ENCODE measurements around the gene NIT1.
A peak's percentile ranks its signal among the peaks of the same experiment; 100 is the strongest.

Gene NIT1, protein sequence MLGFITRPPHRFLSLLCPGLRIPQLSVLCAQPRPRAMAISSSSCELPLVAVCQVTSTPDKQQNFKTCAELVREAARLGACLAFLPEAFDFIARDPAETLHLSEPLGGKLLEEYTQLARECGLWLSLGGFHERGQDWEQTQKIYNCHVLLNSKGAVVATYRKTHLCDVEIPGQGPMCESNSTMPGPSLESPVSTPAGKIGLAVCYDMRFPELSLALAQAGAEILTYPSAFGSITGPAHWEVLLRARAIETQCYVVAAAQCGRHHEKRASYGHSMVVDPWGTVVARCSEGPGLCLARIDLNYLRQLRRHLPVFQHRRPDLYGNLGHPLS

DNA sequence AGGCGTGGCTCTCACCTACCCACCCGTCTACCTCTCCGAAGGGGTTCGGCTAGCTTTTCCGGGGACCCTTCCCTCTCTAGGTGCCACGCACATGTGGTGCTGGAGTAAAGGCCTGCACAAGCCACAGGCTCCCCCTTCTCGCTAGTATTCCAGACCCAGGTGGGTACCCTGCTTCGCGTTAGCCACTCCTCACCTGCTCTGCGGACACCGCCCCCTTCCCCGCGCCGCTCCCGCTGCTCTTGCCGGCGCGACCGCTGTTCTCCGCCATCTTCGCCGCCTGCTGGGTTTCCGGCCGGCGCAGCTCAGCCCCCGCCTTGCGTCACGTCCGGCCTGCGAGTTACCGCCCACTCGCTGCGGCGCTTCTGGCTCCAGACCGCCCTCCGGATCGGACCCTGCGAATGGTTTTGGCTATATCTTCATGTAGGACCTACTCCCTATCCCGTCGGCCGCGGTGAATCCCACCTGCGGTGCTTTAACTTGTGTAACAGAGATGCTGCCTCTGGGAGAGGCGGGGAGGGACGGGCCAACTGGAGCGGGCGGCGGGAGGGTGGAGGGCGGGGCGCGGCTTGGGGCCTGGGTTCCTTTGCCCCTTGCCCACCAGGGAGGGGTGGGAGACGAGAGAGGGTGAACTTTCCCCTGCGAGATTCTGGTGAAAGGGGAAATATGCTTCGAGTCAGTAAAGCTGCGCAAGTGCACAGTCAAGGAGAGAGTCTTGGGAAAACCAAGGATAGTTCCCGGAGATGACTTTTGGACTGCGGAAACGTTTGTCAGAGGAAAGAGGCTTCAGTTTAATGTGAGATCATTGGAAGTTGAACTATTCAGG, at the start of gene NIT1, which contains the start of gene PFDN2:
Gene NIT1 (plus strand): TSS at position 347 of the 823 bp plus-strand sequence. CDS start 72 bp downstream, at position 419.
Gene PFDN2 (minus strand): TSS at position 279 of the 823 bp plus-strand sequence. CDS start 11 bp downstream, at position 268.
- peak; percentile 89 for DNase-seq
- in situ Hi-C loops (cut with HindIII; ENCODE audit: low pct_ligation_motif_present, low pct_unique_long_range_greater_than_20kb, low sequenced_read_pairs), result no loop called here

DNA sequence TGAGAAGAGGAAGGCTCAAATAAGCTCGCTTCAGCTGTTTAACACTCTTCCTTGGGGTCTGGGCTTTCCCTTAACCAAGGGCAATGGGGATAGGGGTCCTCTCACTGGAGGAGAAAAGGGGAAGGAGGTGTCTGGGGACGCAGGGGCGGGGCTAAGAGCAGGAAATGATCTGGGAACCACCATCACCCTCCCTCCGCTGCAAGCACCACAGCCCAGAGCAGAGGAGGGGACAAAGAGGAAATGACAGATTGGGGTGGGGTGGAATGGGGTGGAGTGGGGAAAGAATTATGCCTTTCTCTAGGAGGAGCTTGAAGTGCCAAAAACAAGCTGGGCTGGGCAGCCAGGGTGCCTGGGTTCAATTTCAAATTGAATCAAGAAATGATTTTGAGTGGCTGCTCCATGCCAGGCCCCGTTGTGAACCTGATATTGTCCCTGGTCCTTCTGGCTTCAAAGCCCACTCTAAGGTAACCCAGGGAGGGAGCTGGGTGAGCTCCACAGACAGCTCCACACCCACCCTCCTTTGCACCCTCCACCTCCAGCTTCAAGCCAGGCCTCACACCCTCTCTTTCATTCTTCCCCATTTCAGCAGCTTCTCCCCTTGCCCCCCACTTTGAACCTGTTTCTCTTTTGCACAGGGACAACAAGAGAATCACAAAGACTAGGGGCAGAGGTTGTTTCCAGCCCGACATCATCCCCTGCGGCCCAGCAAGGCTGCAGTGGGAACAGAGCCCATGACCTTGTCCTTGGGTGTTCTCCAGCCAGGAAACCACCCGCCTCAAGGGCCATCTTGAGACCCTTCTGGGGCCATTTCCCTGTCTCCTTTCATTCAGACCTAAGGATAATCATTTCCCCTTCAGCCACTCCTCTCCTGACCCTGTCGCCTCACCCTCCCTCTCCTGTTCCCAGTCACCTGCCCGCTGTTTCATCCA, 49.3 kb upstream of the NIT1 start:
- DNase-seq, result no peak
- in situ Hi-C loops (cut with HindIII; ENCODE audit: low pct_ligation_motif_present, low pct_unique_long_range_greater_than_20kb, low sequenced_read_pairs), result no loop called here

DNA sequence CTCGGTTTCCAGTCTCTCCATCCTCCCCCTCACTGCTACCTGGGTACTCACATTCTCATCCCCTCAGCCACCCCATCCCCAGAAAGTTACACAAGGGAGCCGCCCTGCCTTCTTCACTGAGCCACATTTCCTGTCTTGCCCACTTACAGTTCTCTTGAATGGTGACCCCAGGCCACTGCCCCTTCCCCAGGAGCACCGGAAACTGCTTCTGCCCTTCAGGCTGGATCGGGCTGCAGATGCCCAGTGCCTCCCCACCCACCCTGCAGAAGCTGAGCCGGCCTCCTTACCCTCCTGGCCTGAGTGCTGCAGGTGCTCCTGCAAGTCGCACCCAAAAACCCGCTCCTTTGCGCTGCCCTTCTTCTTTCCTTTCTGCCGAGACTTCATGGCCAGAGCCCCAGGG, 48.7 kb upstream of the NIT1 start:
- DNase-seq, result no peak
- in situ Hi-C loops (cut with HindIII; ENCODE audit: low pct_ligation_motif_present, low pct_unique_long_range_greater_than_20kb, low sequenced_read_pairs), result no loop called here

DNA sequence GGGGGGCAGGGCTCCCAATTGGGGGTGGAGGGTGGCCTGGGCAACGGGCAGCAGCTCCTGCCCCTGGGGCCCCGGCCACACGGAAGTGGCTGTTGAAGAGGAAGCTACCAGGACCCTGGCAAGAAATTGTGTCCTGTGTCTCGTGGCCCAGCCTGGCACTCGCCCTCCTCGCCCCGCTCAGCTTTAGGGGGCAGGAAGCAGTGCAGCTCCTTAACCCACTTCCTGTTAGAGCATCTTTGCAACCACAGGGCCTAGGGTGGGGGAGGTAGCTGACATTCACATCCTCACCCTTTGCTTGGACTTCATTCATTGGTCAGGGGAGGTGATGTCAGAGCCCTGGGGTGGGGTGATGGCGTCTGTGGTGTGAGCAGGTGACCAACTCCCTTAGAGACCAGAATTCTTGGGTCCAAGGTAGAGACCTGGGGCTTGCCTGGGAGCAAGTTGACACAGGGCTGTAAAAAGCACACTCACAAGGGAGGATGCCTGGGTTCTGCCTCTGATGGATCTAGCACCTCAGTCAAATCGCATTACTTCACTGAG, 48.1 kb upstream of the NIT1 start, which contains the start of gene ARHGAP30:
Gene ARHGAP30 (minus strand): TSS at position 161 of the 540 bp plus-strand sequence. CDS start 267 bp downstream, outside the sequence.
- no peak for DNase-seq
- in situ Hi-C loops (cut with HindIII; ENCODE audit: low pct_ligation_motif_present, low pct_unique_long_range_greater_than_20kb, low sequenced_read_pairs), result no loop called here

DNA sequence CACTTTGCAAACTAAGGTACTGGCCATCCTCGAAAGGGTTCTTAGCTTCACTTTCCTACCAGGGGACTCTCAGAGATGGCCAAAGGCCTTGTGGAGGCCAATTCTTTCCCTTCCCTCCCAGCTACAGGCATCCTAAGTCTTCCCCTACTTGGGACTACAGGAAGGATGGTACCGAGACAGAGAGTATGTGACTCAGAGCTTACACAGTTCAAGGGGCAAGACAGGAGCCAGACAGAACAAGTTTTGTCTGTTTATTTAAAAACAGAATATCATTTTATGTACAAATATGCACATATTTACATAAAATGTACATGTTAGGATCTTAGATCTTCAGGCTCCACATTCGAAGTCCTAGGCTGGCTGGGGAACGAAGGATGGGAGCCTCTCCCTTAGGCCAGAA, 47.1 kb upstream of the NIT1 start:
- no peak for DNase-seq
- in situ Hi-C loops (cut with HindIII; ENCODE audit: low pct_ligation_motif_present, low pct_unique_long_range_greater_than_20kb, low sequenced_read_pairs), result no loop called here

DNA sequence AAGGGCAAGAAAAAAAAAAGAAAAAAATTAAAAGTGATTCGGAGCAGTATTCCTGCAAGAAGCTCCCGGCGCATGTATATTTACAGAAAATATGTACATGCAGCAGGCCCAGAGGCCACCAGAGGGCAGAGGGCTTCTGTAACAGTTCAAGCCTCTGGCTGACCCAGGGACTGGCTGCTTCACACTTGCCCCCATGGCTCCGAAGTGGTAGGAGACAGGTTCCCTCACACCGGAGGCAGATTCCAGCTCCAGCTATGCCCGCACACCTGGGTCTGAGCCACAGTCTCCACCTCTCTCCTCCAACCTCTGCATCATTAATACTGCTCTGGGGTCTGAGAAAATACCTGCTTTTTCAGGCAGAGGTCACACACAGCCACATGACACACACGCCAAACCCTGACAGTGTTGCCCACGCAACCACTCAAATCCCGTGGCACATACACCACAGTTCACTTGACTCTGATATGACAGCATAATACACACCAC, 46.0 kb upstream of the NIT1 start:
- in situ Hi-C loops (cut with HindIII; ENCODE audit: low pct_ligation_motif_present, low pct_unique_long_range_greater_than_20kb, low sequenced_read_pairs), result no loop called here
- DNase-seq, result peak; percentile 57

DNA sequence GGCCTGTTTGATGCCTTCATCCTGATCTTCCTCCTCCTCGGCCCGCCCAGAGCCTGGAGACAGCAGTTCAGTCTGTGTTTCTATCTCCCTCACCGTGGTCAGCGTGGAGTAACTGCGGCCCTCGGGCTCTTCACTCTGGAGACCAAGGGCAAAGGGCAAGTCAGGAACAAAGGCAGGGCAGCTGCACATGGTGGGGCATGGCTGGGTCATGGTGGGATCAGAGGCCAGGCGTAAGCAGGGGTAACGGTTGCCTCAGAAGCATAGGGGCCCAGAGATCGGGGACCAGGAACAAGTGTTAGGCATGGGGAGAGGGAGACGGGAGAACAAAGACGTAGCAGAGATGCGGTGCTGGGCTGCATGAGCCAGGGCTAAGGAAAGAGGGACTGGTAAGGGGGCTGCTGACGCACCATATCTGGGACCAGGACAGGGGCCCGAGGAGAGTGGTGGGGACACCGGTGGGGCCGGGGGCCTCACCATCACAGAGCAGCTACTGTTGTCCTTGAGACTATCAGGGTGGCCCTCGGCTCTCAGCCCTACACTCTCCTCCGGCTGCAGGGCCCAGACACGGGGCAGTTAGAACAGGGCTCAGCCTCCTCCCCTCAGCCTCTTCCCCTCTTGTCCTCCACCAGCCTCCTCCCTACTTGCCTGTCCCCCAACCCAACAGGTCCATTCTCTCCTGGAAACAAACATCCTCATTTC, 45.0 kb upstream of the NIT1 start:
- DNase-seq, result no peak
- in situ Hi-C loops (cut with HindIII; ENCODE audit: low pct_ligation_motif_present, low pct_unique_long_range_greater_than_20kb, low sequenced_read_pairs), result no loop called here

DNA sequence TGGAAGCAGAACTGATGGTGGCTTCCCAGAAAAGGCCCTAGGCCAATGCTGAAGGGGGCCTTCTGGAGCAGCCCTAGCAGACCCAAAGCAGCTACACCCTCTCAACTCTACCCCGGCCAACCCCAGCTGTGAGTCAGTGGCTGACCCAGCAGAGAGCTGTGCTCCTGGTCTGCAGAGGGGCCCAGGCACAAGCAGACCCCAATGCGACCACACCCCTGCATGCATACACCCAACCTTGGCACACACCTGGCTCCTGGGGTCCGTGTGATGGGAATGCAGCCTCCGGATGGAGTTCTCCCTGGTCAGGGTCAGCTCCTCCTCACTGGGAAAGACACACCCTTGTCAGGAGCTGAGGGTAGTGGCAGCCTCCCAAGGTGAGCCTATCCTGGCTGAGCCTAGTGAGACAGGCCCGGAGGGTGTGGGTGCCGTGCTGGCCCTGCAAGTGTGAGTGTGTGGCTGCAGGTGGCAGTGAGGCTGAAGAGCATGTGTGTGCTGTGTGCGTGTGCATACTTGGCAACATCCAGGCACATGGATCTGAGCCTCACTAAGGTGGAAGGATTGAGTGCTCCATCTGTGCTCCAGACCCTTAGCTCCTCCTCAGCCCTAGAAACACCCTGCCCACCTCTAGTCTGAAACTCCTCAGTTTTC, 44.3 kb upstream of the NIT1 start:
- in situ Hi-C loops (cut with HindIII; ENCODE audit: low pct_ligation_motif_present, low pct_unique_long_range_greater_than_20kb, low sequenced_read_pairs), result no loop called here
- no peak for DNase-seq

DNA sequence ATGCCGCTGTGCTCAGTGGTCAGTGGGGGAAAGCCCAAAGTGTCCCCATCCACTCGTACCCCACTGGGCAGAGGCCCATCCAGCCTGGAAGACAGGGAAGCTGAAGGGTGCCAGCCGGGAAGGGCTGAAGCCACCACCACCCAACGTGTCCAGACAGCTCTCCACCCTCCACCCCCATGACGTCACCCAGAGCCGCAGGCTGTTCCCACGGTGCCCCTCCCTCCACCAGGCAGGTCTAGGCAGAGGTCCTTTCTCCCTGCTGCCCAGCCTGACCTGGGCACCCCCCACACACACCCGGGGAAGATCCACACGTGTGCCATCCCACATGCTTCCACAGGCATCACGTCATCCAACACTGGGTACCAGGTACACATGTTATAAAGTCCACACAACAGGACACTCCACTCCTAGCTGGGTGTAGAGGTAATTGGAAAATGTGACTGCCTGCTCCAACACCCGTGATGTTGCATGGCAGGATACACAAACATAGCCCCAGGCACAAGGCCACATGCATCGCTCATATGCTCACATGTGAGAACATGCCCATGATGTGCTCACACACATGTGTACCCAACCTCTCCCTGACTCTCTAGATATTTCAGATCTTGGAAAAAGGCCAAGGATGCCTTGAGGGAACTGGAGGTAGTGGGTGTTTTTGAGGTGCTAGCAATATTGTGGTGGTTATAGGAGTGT, 43.1 kb upstream of the NIT1 start:
- in situ Hi-C loops (cut with HindIII; ENCODE audit: low pct_ligation_motif_present, low pct_unique_long_range_greater_than_20kb, low sequenced_read_pairs), result no loop called here
- no peak for DNase-seq

DNA sequence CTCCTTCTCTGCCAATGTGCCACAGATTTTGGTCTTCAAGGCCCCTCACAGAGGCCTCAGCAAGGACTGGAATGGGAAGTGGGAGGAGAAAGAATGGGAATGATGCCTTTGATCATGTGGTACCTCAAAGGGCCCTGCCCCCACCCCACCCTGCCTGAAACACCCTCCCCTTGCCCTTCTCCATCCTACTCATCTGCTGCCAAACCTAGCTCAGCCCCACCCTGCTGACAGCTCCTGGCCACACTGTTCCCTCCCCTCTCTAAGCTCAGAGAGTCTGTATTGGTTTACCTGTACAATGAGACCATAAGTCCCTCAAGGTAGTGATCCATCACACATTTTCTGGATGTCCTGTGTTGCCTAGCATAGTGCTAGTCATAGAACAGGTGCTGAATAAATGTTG, 41.5 kb upstream of the NIT1 start:
- DNase-seq, result no peak
- in situ Hi-C loops (cut with HindIII; ENCODE audit: low pct_ligation_motif_present, low pct_unique_long_range_greater_than_20kb, low sequenced_read_pairs), result no loop called here

DNA sequence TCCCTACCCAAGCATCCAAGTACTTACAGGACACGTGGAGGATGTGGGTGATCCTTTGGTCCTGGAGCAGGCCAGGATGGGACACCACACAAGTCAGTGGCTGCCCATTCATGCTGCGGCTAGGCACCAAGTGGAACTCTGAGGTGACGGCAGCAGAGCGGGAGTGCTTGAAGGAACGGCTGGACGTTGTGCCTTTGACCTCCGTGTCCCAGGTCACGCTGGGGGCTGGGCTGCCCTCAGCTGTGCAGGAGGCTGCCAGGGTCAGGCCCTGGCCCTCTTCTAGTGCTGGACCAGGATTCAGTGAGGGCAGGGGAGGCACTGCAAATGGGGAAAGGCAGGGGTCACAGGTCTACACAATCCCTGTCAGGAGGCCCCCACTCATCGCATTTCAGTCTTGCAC, 40.5 kb upstream of the NIT1 start:
- in situ Hi-C loops (cut with HindIII; ENCODE audit: low pct_ligation_motif_present, low pct_unique_long_range_greater_than_20kb, low sequenced_read_pairs), result no loop called here
- no peak for DNase-seq

DNA sequence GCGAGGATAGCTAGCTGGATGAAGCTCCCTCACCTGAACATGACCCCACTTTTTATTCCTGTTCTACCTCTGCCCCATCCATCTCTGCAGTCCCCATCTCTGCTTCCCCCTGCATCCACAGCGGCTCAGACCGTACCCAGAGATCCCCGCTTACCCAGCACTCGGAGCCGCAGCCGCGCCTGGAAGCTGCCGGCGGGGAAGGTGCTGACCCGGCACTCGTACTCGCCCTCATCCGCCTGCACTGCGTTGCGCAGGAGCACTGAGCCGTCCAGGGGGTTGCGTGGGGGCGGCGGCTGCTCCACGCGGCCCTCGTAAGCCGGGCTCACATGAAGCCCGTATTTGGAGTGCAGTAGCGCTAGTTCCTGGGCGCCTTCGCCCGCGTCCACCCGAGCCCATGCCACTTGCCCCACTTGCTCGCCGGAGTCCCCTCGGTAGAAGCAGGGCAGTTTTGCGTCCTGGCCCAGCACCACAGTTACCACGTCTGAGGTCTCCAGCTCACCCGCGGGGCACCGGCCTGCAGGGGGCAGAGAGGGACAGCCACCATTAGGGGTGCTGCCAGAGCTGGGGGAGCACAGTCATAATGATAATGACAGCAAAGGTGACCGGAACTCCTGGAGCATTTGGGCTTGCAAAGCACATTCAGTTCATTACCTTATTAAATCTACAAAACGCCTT, 38.3 kb upstream of the NIT1 start:
- in situ Hi-C loops (cut with HindIII; ENCODE audit: low pct_ligation_motif_present, low pct_unique_long_range_greater_than_20kb, low sequenced_read_pairs), result no loop called here
- DNase-seq, result no peak

DNA sequence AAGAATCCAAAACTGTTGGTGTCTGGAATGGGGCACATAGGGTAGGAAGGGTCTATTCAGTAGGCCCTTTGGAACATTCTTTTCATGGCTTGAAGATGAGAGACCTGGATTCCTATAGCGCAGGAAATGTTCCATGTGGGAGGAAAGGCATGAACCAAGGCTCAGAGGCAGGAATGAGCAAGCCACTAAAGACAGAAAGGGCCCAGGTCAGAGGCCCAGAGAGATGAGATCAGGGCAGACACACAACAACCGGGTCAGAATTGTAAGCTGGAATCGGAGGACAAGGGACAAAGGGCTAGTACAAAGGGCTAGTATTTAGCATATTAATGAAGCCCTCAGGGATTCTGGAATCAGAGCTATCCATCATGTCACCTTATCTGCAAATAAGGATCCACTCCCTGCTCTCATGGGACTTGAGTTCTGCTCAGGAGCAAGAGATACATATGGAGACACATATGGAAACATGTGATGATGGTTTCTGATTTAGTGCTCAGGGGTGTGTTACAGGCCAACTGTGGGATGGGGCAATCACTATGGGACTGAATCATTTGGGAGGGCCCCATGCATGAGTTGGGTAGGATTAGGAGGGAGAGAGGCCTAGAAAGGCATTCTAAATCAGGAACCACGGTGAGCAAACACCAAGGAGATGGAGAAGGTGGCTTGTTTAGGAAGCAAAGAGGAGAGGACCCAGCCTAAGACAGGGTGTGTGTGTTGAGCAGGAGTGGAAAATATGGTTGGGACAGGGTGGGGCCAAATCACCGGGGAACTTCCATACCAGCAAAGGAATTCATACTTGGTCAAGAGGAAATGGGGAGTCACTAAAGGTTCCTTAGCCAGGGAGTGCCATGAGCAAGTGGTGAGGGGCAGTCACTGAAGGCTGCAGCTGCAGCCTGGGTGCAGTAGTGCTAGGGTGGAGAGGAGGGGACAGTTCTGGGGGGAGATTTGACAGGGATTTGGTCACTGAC, 37.2 kb upstream of the NIT1 start:
- in situ Hi-C loops (cut with HindIII; ENCODE audit: low pct_ligation_motif_present, low pct_unique_long_range_greater_than_20kb, low sequenced_read_pairs), result no loop called here
- DNase-seq, result no peak

DNA sequence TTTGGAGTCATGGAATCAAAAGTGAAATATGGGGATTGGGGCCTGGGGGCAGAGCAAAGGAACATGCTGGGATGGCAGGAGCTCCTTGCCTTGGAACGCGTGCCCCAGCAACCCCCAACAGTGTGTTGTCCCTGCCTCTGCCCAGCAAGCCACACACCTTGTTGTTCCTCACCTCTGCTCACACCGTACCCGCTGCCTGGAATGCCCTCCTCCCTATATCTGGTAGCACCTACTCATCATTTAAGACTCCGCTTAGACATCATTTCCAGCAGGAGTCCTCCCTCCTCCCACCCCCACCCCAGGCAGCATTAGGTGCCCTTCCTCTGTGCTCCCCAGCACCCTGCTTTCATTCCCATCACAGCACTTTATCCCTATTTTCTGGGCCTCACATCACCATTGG, 36.4 kb upstream of the NIT1 start:
- no peak for DNase-seq
- in situ Hi-C loops (cut with HindIII; ENCODE audit: low pct_ligation_motif_present, low pct_unique_long_range_greater_than_20kb, low sequenced_read_pairs), result no loop called here

DNA sequence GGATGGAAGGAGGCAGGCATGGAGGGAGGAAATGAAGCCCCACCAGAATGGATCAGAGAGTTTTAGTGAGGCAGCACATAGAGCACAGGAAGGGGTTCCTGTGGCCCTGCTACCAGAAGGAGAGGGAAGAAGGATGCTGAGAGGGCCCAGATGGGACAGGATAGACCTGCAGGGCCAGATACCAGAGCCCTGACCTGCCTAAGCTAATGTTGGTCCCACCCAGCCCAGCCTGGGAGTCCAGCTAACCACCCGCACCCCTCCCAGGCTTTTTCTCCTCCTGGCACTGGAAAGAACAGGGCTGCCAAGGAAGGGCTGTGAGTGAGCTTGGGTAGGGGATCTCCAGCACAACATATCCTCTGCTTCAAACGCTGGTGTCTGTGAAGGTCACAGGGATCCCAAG, 35.4 kb upstream of the NIT1 start:
- no peak for DNase-seq

More for the DNA sequence above, 35.4 kb upstream of the NIT1 start:
- in situ Hi-C loops (cut with HindIII; ENCODE audit: low pct_ligation_motif_present, low pct_unique_long_range_greater_than_20kb, low sequenced_read_pairs), result no loop called here
